ENCODE data around the gene RBFA.
A peak's percentile ranks its signal among the peaks of the same experiment; 100 is the strongest.

- TF ChIP-seq CTCF (IDR thresholded peaks at IDR 0.05) = peak in 3 of 4 experiments; percentile 9 to 41 (median 33)
- no peak for TF ChIP-seq POLR2AphosphoS5 (IDR thresholded peaks at IDR 0.05)
Observed at GRCh38 chr18:79988071-79988450, 46.2 kb upstream of the RBFA start.

All from prostate gland (tissue), 2 donors.